Measurements from ENCODE around the gene TFB1M.

DNA sequence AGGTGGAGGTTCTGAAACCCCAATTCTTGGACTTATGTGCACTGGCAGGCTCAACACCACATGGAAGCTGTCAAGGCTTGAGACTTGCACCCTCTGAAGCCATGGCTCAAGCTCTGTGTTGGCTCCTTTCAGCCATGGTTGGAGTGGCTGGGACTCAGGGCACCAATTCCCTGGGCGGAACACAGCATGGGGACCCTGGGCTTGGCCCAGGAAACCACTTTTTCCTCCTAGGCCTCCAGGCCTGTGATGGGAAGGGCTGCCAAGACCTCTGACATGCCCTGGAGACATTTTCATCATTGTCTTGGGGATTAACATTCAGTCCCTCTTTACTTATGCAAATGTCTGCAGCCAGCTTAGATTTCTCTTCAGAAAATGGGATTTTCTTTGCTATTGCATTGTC is 76.7 kb downstream of the TFB1M start:
- no peak for TF ChIP-seq CTCF (IDR thresholded peaks at IDR 0.05)
- TF ChIP-seq POLR2A (IDR thresholded peaks at IDR 0.05), result no peak

Measured in right lobe of liver (tissue), 4 donors.